GM21723 (cell line): Measurements from ENCODE around the gene TTLL11.
"Not testable (repeated sequence)": the region's sequence is repeated elsewhere in the genome, so short reads cannot be mapped to it uniquely, and the experiment has no call there.

Experiments used
- ATAC-seq: cut with Tn5 transposase; IDR thresholded peaks from one replicate; pipeline ENCODE4 v1.9.1; 2021; ENCODE audit warnings: mild to moderate bottlenecking, moderate library complexity; ENCODE audit not compliant: unreplicated experiment

Gene TTLL11

DNA sequence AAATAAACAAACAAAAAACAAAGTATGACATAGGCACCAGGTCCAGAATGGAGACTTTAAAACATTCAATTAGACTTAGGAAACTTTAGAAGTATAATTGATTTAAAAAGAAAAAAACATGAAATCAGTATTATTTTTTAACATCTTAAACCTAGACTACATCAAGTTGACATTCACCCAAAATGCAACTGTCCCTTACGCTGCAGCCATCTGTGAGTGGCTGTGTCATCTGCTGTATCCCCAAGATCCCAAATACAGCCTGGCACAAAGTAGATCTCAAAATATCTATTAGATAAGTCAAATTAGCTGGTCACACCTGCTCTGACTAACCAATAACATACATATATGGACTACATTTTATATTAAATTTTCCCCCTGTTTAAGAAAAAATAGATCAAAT lies 7.8 kb downstream of the TTLL11 start:
- no peak for ATAC-seq

DNA sequence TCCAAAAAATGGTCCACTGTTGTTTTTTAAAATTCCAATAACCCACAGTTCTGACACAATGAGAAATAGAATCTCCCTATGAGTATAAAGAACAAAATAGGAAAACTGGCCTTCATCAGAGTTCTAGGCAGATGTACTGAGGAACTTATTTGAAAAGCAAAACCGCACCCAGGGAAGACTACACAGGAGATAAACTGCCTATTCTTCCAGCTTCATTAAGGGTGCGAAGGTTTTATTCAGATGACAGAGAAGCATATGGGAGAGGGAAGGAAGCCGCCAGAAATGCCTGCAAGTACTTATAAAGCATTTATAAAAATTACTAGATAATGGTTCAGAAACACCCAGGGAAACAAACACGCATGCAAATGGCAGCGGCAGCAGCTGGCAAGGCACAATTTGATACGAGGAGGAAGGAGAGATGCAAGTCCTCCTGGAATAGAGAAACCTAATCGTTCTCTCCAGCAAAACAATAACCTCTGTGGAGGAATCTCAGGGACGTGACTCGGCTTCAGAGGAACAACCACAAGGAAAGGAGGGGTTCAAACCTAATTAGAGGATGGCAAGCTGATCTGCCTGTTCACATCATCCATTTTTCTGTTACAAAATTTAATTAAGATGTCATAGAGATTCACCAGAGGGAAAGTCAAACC lies 9.0 kb downstream of the TTLL11 start:
- ATAC-seq, result no peak

DNA sequence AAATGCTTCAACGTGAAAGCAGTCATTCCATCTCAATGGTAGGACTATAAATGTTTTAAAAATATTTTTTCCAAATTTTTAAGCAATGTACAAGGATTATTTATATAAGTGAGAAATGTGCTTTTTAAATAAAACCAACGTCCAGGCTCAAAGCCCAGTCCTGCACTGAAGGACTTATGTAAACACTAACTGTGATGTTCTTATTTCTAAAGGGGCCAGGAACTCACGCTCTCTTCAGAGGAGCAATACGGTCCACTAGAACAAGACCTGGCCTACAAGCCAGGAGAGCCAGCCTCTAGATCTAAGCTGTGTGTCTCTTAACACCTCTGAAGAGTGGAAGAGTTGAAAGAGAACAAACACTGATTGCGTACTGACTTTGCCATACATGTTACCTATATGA lies 12.1 kb downstream of the TTLL11 start:
- no peak for ATAC-seq

DNA sequence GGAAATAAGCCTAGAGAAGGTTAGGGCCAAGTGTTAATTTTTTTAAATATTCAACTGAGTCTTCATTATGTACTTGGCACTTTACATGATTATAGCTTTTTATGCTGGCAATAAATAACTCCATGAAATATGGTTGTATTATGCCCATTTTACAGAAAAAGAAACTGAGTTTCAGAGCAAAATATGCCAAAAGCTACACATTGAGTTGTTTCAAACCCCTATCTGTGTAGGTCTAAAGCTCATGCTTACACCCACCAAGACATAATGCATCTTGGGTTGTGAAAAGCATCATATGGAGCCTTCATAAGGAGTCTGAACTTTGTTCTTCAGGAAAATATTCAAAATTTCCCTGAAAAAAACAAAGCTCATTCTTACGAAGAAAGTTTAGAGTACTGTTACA lies 14.6 kb downstream of the TTLL11 start:
- no peak for ATAC-seq

DNA sequence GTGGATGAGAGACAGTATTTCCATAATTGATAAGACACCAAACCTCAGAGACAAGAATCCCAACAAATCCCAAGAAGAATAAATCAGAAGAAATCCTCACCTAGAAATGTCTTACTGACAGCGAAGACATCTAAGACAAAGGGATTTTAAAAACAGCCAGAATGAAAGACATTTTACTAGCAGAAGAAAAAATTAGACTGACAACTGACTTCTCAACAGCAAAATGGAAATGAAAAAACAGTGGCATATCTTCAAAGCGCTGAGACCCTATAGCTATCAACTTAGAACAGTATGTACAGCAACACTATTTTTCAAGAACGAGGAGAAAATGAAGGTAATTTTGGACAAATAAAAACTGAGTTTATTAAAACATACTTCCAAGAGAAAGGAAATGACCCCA lies 16.3 kb downstream of the TTLL11 start:
- no peak for ATAC-seq

DNA sequence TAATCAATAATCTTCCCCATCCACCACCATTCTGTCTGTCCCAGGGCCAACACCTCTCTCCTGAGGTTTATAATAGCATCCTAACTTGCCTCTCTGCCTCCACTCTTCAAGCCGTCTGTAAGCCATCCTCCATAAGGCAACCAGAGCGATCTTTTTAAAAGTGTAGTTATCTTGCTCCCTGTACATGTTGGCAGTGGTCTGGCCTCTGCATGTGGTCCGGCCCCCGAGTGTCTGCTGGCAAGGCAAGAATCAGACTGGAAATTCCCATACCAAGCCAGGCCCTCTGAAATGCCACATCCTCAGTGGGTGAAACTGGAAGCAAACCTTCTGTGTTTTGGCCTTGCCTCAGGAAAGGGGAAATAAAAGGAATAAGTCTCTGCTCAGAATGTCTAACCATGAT lies 17.0 kb downstream of the TTLL11 start:
- ATAC-seq, result no peak

DNA sequence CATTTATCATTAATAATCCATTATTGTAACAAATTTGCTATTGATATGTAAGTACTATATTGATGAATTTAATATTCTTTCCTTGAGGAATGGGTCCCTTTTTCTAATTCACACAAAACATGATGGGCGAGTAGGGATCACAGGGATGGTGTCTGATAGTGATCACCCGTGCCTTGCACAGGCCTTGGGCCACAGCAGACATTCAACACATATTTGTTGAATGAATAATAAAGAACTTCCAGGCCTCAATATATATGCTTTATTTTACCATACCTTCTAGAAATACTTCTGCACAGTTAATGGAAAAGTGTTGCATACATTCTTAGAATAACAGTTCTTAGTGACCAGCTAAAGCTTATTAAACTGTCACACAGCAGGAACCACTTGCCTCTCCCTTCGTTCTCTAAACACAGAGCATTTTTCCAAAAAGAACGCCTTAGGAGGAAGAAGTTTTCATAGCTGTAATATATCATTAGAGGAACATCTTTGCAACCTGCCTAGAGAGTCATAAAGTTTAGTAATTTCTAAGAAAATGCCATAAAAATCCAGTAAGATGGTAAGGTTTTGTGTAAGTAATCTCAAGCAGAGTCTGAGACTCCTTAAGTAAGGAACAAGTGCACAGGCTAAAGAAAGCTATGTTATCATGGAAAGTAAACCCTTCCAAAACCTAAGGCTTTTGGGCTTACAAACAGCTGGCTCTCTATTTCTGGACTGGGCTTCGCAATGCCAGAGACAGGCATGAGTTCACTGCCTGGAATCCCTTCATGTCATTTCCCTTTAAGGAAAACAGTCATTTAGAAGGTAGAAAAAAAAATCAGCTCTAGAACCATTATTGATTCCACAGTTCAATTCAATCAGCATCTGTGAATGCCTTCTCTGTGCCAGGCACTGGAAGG lies 17.7 kb downstream of the TTLL11 start:
- ATAC-seq, result no peak

DNA sequence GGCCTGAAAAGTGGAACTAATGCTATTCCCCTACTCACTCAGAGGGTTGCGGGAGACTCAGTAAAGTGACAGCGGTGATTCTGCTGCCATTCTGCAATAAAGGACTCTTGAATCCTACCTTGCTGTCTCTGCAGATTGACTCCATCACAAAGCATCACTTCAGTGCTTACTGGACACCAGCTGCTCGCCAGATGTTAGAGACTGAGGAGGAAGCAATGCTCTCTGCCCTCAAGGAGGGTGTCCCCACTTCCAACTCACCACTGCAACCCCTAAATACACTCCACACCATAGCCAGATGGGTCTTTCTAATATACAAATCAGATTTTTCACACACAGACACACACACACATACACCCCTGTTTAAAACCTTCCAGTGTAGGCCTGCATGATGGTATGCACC lies 21.4 kb downstream of the TTLL11 start:
- ATAC-seq, result no peak

DNA sequence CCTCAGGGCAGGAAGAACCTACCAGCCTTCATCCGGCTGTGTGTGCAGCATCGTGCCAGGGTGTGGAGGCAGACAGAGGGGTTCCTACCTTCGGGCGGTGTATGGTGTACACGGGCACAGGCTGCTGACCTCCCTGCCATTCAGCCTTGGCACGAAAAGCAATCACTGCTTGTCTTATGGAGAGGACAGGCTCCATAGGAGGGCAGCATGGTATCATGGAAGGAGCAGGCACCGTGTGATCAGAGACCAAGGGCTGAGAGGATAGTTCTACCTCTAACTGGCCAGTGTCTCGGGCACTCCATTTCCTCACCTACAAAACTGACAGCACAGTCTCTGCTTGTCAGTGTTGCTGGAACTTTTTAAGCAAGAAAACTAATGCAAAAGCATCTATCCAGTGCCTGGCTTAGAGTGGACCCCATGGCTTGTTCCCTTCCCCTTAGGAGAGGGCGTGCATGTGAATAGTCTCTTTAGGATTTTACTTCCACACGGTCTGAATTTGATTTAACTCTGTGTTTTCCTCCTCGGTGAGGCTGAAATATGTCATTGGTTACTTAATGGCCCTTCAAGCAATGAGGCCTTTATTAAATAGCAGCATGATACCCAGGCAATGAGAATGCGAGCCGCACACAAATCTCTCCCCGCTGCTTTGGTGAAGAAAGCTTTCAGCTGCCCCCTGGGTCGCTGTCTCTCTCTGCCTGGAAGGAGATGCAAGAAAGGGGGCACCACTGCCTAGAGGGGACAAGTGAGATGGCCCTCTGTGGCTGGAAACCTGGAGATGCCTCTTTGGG lies 22.2 kb downstream of the TTLL11 start:
- no peak for ATAC-seq

DNA sequence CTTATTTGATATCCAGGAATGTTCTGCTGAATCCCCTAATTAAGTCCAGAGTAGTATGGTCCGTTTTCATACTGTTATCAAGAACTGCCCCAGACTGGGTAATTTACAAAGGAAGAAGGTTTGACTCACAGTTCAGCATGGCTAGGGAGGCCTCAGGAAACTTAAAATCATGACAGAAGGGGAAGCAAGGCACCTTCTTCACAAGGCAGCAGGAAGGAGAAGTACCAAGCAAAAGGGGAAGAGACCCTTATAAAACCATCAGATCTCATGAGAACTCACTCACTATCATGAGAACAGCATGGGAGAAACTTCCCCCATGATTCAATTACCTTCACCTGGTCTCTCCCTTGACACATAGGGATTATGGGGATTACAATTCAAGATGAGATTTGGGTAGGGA lies 26.4 kb downstream of the TTLL11 start:
- ATAC-seq, result not testable (repeated sequence)

DNA sequence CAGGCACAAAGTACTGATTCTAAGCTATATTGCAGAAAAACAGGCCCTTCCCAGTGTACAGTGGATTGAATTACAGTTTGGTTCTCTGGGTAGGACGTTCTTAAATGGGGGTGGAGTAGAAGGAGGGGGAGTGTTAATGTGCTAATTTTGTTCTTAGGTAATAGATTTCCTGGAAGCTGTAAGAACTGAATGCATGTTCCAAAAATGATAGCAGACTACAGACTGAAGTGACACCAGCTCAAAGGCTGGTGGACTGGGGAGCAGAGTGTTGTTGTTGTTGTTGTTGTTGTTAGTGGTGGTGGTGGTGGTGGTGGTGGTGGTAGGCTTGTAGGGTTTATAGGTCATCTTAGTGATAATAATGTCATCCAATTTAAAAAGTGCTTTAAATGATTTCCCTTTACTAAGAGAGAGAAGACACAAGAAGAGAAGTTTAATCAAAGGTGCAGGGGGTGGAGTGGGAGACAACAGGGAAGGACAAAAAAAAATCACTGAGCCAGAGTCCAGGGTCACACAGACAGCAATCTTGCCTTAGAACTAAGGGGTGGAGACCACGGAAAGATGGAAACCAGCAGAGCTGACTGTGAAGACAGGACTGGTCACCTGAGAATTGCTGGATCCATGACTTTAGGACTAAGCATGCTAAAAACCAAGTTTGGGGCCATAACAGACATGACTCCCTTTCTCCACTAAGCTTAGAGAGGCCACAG lies 27.0 kb downstream of the TTLL11 start:
- no peak for ATAC-seq

DNA sequence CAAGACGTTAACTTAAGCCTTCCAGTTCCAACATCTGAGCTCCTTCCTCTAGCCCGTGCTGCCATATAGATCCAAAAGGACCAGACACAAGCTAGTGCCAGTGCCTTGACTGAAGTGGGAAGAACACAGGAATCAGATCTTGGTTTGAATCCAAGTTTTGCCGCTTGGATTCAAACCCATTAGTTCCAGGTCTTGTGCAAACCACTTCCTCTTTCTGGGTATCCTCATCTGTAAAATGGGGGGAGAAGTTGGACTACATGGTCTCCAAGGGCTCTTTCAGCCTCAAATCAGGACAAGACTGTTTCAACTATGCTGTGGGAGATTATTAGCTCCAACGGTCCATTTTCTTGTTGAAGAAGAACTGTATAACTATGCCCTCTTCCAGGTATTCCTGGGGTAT lies 32.6 kb downstream of the TTLL11 start:
- no peak for ATAC-seq

DNA sequence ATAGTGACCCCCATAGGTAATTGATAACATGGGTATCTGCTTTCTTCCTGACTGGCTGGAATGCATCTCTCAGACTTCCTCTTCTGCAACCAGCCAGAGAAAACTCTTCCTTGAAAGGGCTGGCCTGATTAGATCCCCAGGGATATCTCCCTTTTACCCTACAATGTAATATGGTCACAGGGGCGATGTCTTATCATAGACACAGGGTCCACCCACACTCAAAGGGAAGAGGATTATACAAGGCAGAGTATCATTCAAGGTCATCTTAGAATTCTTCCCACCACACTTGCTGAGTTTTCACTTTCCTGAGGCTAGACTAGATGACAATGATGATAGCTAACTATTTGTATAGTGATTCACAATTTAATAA lies 33.2 kb downstream of the TTLL11 start:
- no peak for ATAC-seq

DNA sequence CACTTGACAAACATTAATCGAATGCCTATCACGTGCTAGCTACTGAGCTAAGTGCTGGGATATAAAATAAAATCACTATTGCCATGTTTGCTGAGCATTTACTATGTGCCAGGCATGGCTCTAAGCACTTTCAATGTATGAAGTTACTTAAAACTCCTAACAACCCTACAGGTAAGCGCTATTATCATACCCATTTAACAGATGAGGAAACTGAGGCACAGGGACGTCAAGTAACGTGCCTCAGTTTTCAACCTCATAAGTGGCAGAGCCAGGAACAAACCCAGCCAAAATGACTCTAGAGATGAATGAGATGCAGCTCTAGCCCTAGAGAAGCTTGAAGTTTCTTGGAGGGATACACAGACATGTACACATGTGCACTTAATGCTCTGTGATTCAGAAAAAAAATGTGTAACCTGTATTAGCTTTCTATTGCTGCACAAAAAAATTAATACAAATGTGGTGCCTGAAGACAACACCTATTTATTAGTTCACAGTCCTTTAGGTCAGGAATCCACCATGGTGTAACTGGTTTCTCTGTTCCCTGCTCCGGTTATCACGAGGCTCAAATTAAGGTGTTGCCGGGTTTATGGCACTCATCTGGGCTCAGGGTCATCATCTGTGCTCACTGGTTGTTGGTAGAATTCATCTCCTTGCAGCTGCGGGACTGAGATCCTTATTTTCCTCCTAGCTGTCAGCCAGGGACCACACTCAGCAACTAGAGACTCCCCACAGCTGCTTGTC lies 33.7 kb downstream of the TTLL11 start:
- ATAC-seq, result no peak

DNA sequence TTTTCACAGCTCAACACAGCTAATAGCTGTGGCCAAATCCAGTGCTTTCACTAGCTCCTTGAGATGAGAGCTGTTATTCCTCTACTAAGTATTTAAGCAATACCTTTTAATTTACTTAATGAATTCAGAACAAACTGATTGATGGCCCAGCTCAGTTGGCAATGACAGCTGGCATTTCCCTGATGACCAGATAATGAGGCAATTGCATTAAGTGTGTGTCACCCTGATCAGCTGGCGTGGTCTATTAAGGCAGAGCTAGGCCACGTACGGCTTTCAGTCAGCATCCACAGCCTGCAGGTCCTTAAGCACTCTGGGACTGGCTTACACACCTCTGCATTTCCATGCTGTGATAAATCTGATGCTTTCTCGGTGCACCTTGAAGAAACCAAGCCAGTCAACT lies 34.4 kb downstream of the TTLL11 start:
- ATAC-seq, result no peak

DNA sequence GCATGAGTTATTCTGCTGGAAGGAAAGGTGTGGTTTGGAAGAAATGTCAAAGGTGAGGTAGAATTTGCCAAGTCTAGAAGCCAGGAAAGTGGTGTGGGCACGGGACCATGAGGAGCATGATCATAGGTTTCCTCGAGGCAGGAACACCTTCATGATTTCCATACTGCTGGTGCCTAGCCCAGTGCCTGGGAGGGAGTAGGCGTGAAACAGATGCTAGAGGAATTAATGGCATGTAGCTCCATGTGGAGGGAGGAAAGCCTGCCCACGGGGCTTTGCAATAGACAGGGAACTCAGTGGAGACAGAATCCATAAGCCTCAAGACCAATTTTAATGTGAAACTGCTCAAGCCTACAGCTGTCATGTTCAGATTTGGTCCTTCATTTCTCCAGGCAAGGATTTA lies 35.1 kb downstream of the TTLL11 start:
- ATAC-seq, result no peak

DNA sequence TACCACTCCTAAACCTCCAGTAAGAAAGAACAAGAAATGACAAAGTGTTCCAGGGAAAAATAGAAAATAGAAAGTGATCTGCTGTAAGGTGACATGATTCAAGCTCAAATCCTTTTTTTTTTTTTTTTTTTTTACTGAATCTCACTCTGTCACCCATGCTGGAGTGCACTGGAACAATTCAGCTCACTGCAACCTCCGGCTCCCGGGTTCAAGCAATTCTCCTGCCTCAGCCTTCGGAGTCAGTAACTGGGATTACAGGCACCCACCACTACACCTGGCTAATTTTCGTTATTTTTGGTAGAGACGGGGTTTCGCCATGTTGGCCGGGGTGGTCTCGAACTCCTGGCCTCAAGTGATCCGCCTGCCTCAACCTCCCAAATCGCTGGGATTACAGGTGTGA lies 35.9 kb downstream of the TTLL11 start:
- ATAC-seq, result no peak

DNA sequence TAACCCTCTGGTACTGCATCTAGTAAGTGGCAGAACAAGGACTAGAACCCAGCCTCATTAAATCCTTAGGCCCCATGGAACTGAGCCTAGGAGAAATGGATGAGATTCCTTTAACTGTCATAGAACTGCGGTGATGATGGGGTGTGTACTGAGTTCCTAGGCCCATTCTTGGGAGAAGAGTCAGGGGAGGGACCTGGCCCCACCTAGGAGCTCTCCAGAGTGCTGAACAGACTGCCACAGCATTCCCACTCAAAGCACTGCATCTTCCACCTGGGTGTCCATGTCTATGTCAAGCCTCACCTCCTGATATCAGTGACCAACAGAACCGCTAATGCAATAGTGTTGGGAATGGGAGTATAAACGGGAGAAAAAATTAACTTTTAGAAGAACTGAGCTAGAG lies 36.6 kb downstream of the TTLL11 start:
- ATAC-seq, result no peak

DNA sequence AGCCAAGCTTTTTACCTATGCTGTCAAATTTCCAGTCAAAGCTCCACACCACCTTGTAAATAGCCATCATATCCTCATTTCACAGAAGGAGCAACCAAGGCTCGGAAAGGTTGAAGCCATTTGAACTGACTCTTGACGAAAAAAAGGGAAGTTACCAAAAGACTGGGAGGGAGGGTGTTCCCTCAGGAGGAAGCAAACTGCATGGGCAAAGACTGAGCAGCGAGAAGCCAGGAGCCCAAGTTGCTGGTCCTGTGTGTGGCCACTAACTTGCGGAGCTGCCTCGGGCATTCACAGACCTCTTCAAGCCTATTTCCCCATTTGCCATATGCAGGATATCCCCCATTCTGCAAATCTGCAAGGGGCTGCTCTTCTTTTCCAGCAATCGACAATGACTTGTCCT lies 37.4 kb downstream of the TTLL11 start:
- no peak for ATAC-seq

DNA sequence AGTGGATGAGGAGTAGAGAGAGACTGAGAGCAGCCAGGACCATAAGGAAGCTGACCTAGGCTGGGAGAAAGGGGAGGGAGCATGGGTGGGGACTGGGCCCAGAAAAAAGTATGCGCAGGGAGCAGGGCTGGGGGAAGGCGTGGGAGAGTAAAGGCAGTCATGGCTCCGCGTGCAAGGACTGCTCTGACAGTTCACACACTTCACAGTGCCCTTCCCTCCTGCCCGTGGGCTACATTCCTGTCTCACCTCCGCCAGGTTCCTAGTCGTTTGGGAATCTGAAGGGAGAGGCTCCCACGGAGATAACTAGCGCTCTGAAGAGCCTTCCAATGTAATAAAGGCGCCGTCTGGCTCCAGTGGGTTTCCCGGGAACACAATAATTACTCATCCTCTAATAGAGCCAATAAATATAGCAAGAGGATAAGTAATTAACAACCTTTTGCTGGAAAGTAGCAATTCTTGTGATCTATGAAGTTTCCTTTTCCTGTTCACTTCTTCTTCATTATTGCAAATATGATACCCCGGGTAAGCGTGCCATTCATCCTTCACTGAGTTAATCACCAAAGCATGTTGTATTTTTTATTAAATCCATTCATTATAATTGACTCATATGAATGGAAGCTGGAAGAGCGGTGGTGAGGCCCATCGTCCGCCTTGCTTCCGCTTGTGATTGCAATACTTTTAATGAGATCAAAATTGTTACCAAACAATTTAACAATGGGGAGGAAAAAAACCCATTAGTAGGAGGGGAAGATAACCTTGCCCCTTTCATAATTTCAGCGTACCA lies 39.3 kb downstream of the TTLL11 start:
- no peak for ATAC-seq
